HepG2 (cell line): ENCODE measurements around the gene TSEN54. TPM values are rescaled to one million over a fixed set of nuclear protein-coding genes. Genes with fewer than 3 reads are reported as not detected.

Experiments
- CCDC6 ChIP-seq: sonication (generic); formaldehyde crosslinking; IDR thresholded peaks from 2 replicates; pipeline ENCODE4 v1.8.1; 2022; ENCODE audit warnings: mild to moderate bottlenecking, missing genetic modification reagents, moderate library complexity
- ELF1 ChIP-seq: sonication (generic); formaldehyde crosslinking; IDR thresholded peaks from 2 replicates; pipeline ENCODE4 v1.4.0; 2020; ENCODE audit warnings: missing genetic modification reagents
- MEIS1 ChIP-seq: sonication (generic); formaldehyde crosslinking; IDR thresholded peaks from 2 replicates; pipeline ENCODE4 v1.9.0; 2021; ENCODE audit warnings: mild to moderate bottlenecking, missing genetic modification reagents, moderate library complexity, borderline replicate concordance
- MXI1 ChIP-seq: IDR thresholded peaks from 3 replicates; pipeline ENCODE4 v1.6.1; 2012; ENCODE audit warnings: low read depth, low read length, inconsistent platforms, borderline replicate concordance
- MYC ChIP-seq: sonication (generic); formaldehyde crosslinking; IDR thresholded peaks from 2 replicates; pipeline ENCODE4 v1.9.0; 2021; ENCODE audit warnings: missing genetic modification reagents, borderline replicate concordance
- NFYB ChIP-seq: sonication (generic); formaldehyde crosslinking; IDR thresholded peaks from 2 replicates; pipeline ENCODE4 v1.4.0; 2020; ENCODE audit warnings: missing genetic modification reagents
- PTBP1 ChIP-seq: fragments of 200-400 bp; formaldehyde crosslinking; IDR thresholded peaks from 2 replicates; pipeline ENCODE4 v1.6.1; 2018; ENCODE audit warnings: low read length, low read depth; ENCODE audit not compliant: poor library complexity, severe bottlenecking
- SKI ChIP-seq: fragments of 450-650 bp; IDR thresholded peaks from one replicate; pipeline ENCODE4 v1.6.1; 2018; ENCODE audit warnings: mild to moderate bottlenecking; ENCODE audit not compliant: partially characterized antibody
- SMC3 ChIP-seq: IDR thresholded peaks from 2 replicates; pipeline ENCODE4 v1.6.1; 2011; ENCODE audit warnings: low read length, improper control_type of control experiment
- ZNF205 ChIP-seq: IDR thresholded peaks from 2 replicates; pipeline ENCODE4 v1.6.1; 2018; ENCODE audit warnings: missing biosample characterization, missing genetic modification reagents
- ZNF253 ChIP-seq: sonication (generic); formaldehyde crosslinking; IDR thresholded peaks from 2 replicates; pipeline ENCODE4 v1.8.0; 2022; ENCODE audit warnings: mild to moderate bottlenecking, missing genetic modification reagents, borderline replicate concordance
- ZNF430 ChIP-seq: sonication (generic); formaldehyde crosslinking; IDR thresholded peaks from 2 replicates; pipeline ENCODE4 v1.9.0; 2021; ENCODE audit warnings: mild to moderate bottlenecking, missing genetic modification reagents
- ZNF446 ChIP-seq: sonication (generic); formaldehyde crosslinking; IDR thresholded peaks from 2 replicates; pipeline ENCODE4 v1.5.0; 2020; ENCODE audit warnings: mild to moderate bottlenecking, missing genetic modification reagents
- ZNF550 ChIP-seq: sonication (generic); formaldehyde crosslinking; IDR thresholded peaks from 2 replicates; pipeline ENCODE4 v1.4.0; 2020; ENCODE audit warnings: mild to moderate bottlenecking, missing genetic modification reagents, borderline replicate concordance
- ZSCAN29 ChIP-seq: sonication (generic); formaldehyde crosslinking; conservative IDR thresholded peaks from 2 replicates; pipeline ENCODE4 v1.4.0; 2020; ENCODE audit warnings: mild to moderate bottlenecking, missing genetic modification reagents
- polyA plus RNA-seq, 8 experiments: library from polyadenylated mRNA; depleted of rRNA in 3 of 8; stranded (reverse) in 7 of 8; unstranded in 1 of 8; fragments of >200 nt; fragmentation: Illumina TruSeq in 4 of 8; extraction: Trizol in 4 of 8; gene quantifications; 2 replicates each; pipeline versions ENCODE4 v1.2.1 to v1.2.3, GENCODE V29; 2011 to 2016; ENCODE audit warnings: low read depth in 4 of 8, missing spikeins in 1 of 8, mixed read lengths in 1 of 8; ENCODE audit not compliant: insufficient read depth in 1 of 8
- total RNA-seq, 5 experiments: library from RNA; depleted of rRNA; stranded (reverse); fragments of >200 nt; fragmentation: Illumina TruSeq; extraction: Trizol; gene quantifications; 2 replicates each; pipeline ENCODE4 v1.2.3, GENCODE V29; 2016; ENCODE audit warnings: low read depth in 1 of 5
- TF ChIP-seq, protein P1 (sequence below): IDR thresholded peaks from 2 replicates; pipeline ENCODE4 v1.6.1; 2016
- TF ChIP-seq, protein P2 (sequence below): sonication (generic); formaldehyde crosslinking; IDR thresholded peaks from 2 replicates; pipeline ENCODE4 v1.8.0; 2022; ENCODE audit warnings: missing genetic modification reagents, mild to moderate bottlenecking, moderate library complexity, borderline replicate concordance
- TF ChIP-seq, protein P3 (sequence below): IDR thresholded peaks from 2 replicates; pipeline ENCODE4 v1.6.1; 2016; ENCODE audit warnings: missing compliant biosample characterization, missing genetic modification reagents, borderline replicate concordance
- TF ChIP-seq, protein P4 (sequence below): sonication (generic); formaldehyde crosslinking; IDR thresholded peaks from 2 replicates; pipeline ENCODE4 v1.5.0; 2020; ENCODE audit warnings: mild to moderate bottlenecking, low read depth, missing genetic modification reagents, borderline replicate concordance
- TF ChIP-seq, protein P5 (sequence below): sonication (generic); formaldehyde crosslinking; IDR thresholded peaks from 2 replicates; pipeline ENCODE4 v1.8.1; 2023; ENCODE audit warnings: missing genetic modification reagents, inconsistent platforms, borderline replicate concordance

Gene TSEN54
- total and polyA plus RNA-seq, 2 of the 13 experiments (the other 11 are each of a cell fraction or from before 2014, with no cell fraction given) = 62.9 to 63.3 TPM

DNA sequence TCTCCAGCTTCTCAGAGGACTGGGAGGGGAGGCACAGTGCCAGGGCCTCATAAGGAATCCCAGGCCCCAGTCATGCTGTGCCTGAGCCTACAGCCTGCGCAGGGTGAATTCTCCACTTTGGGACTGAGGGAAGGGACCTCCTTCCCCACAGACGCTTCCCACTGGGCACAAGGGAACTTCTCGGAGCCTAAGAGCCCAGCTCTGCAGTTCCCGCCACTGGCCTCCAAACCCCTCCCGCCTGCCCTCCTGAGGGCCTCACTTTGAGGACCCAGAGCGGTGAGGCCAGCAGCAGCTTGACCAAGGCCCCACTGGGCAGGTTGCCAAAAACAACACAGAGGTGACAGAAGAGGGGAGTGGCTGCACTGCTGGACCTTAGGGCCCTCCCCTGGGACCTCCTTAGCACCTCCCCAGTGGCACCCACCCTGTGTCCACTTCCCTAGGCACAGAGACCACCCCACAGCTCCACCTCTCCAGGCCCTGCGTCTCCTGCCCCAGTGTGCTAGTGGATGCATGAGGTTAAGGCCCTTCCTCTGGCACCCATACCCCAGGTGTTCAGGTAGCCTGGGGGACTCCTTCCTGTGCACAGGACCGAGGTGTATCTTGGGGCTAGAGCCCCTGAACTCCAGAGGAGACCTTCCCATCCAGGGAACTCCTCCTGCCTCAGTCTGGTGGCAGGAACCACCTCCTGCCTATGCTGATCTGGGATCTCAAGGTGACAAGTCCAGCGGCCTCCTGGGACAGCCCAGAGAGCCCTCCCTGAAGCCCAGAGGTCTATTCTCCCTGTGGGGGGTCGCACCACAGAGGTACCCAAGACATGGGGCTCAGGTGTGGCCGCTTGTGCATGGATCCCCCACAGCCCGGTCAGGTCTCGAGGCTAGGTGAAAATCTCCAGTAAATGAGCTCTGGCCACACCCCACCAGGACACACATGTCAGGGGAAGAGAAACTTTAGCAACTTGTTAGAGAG, 4.4 kb upstream of the TSEN54 start (continued):
- TF ChIP-seq, protein P1, sequence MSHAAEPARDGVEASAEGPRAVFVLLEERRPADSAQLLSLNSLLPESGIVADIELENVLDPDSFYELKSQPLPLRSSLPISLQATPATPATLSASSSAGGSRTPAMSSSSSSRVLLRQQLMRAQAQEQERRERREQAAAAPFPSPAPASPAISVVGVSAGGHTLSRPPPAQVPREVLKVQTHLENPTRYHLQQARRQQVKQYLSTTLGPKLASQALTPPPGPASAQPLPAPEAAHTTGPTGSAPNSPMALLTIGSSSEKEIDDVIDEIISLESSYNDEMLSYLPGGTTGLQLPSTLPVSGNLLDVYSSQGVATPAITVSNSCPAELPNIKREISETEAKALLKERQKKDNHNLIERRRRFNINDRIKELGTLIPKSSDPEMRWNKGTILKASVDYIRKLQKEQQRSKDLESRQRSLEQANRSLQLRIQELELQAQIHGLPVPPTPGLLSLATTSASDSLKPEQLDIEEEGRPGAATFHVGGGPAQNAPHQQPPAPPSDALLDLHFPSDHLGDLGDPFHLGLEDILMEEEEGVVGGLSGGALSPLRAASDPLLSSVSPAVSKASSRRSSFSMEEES (CRISPR knock-in tag) = peak; percentile 75
- TF ChIP-seq ELF1 (CRISPR knock-in tag) (peak; percentile 58), MEIS1 (CRISPR knock-in tag) (peak; percentile 55; the same call in 1 of the 2 replicates), PTBP1 (no peak), NFYB (CRISPR knock-in tag) (0 out of 2 replicates have a peak, but pooled peaks have one; percentile 17), ZNF253 (CRISPR knock-in tag) (no peak), CCDC6 (CRISPR knock-in tag) (peak; percentile 70; the same call in 1 of the 2 replicates), MYC (peak; percentile 60; the same call in 1 of the 2 replicates), ZSCAN29 (CRISPR knock-in tag) (no peak), ZNF550 (peak; percentile 9; the same call in 1 of the 2 replicates), ZNF430 (CRISPR knock-in tag) (peak; percentile 90; the same call in 1 of the 2 replicates), SMC3 (no peak), ZNF446 (CRISPR knock-in tag) (0 out of 2 replicates have a peak, but pooled peaks have one; percentile 71), ZNF205 (CRISPR knock-in tag) (peak; percentile 93), MXI1 (peak; percentile 79; the same call in 1 of the 3 replicates), SKI (peak; percentile 66)
- TF ChIP-seq, protein P2, sequence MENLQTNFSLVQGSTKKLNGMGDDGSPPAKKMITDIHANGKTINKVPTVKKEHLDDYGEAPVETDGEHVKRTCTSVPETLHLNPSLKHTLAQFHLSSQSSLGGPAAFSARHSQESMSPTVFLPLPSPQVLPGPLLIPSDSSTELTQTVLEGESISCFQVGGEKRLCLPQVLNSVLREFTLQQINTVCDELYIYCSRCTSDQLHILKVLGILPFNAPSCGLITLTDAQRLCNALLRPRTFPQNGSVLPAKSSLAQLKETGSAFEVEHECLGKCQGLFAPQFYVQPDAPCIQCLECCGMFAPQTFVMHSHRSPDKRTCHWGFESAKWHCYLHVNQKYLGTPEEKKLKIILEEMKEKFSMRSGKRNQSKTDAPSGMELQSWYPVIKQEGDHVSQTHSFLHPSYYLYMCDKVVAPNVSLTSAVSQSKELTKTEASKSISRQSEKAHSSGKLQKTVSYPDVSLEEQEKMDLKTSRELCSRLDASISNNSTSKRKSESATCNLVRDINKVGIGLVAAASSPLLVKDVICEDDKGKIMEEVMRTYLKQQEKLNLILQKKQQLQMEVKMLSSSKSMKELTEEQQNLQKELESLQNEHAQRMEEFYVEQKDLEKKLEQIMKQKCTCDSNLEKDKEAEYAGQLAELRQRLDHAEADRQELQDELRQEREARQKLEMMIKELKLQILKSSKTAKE = peak; percentile 82
- TF ChIP-seq, protein P3, sequence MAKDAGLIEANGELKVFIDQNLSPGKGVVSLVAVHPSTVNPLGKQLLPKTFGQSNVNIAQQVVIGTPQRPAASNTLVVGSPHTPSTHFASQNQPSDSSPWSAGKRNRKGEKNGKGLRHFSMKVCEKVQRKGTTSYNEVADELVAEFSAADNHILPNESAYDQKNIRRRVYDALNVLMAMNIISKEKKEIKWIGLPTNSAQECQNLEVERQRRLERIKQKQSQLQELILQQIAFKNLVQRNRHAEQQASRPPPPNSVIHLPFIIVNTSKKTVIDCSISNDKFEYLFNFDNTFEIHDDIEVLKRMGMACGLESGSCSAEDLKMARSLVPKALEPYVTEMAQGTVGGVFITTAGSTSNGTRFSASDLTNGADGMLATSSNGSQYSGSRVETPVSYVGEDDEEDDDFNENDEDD (CRISPR knock-in tag) = peak; percentile 96
- TF ChIP-seq, protein P4, sequence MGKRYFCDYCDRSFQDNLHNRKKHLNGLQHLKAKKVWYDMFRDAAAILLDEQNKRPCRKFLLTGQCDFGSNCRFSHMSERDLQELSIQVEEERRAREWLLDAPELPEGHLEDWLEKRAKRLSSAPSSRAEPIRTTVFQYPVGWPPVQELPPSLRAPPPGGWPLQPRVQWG (CRISPR knock-in tag) = no peak
- TF ChIP-seq, protein P5, sequence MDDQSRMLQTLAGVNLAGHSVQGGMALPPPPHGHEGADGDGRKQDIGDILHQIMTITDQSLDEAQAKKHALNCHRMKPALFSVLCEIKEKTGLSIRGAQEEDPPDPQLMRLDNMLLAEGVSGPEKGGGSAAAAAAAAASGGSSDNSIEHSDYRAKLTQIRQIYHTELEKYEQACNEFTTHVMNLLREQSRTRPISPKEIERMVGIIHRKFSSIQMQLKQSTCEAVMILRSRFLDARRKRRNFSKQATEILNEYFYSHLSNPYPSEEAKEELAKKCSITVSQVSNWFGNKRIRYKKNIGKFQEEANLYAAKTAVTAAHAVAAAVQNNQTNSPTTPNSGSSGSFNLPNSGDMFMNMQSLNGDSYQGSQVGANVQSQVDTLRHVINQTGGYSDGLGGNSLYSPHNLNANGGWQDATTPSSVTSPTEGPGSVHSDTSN = no peak
